ENCODE results near the gene HADH.

- TF ChIP-seq CTCF (conservative IDR thresholded peaks at IDR 0.05; ENCODE audit: low read depth, low read length) (no peak), EZH2 (IDR thresholded peaks at IDR 0.05; ENCODE audit: borderline replicate concordance, low read depth, low read length, poor library complexity, severe bottlenecking) (no peak)
Measured at GRCh38 chr4:107996949-107997788, 7.5 kb downstream of the HADH start.
